Neural cell (in vitro differentiated cells): Measurements from ENCODE around the gene POGLUT2. TPM values are rescaled to one million over a fixed set of nuclear protein-coding genes. Genes with fewer than 3 reads are reported as not detected.

Experiments
- H2AFZ ChIP-seq: fragments of 200-600, 300-800 bp; sonication (generic), shearing (Covaris generic); 2 replicates; pipeline ENCODE4 v1.6.0; 2014; ENCODE audit warnings: low read depth, mild to moderate bottlenecking, antibody characterized with exemption, low read length, moderate library complexity
- H3F3A ChIP-seq: fragments of 200-600 bp; shearing (Covaris generic); 2 replicates; pipeline ENCODE4 v1.6.1; 2016; ENCODE audit warnings: mild to moderate bottlenecking, moderate library complexity, mixed read lengths, antibody characterized with exemption, low read length; ENCODE audit not compliant: insufficient read depth, poor library complexity, severe bottlenecking
- H3K27ac ChIP-seq: fragments of 200-600, 300-800 bp; sonication (generic), shearing (Covaris generic); 2 replicates; pipeline ENCODE4 v1.5.1; 2014; ENCODE audit warnings: mild to moderate bottlenecking, low read length, moderate library complexity
- H3K27me3 ChIP-seq: fragments of 300-800, 200-600 bp; sonication (generic), shearing (Covaris generic); 2 replicates; pipeline ENCODE4 v1.6.0; 2014; ENCODE audit warnings: mild to moderate bottlenecking, low read depth, low read length, moderate library complexity; ENCODE audit not compliant: insufficient read depth
- H3K36me3 ChIP-seq: fragments of 300-800, 200-600 bp; sonication (generic), shearing (Covaris generic); 2 replicates; pipeline ENCODE4 v1.5.1; 2014; ENCODE audit warnings: mild to moderate bottlenecking, antibody characterized with exemption, low read length, moderate library complexity; ENCODE audit not compliant: insufficient read depth
- H3K4me2 ChIP-seq: fragments of 300-800, 200-600 bp; sonication (generic), shearing (Covaris generic); 2 replicates; pipeline ENCODE4 v1.6.0; 2014; ENCODE audit warnings: mild to moderate bottlenecking, low read length
- H3K4me3 ChIP-seq: fragments of 300-800, 200-600 bp; sonication (generic), shearing (Covaris generic); 2 replicates; pipeline ENCODE4 v1.5.1; 2014; ENCODE audit warnings: mild to moderate bottlenecking, low read length, moderate library complexity
- H3K79me2 ChIP-seq: fragments of 200-600 bp; shearing (Covaris generic); replicated peaks from 2 replicates; pipeline ENCODE4 v1.6.0; 2014; ENCODE audit warnings: mild to moderate bottlenecking, low read length, moderate library complexity; ENCODE audit not compliant: insufficient read depth
- H3K9ac ChIP-seq: fragments of 300-800, 200-600 bp; sonication (generic), shearing (Covaris generic); 2 replicates; pipeline ENCODE4 v1.6.1; 2016; ENCODE audit warnings: mild to moderate bottlenecking, low read length, mixed read lengths
- H3K9me2 ChIP-seq: fragments of 200-600 bp; shearing (Covaris generic); 2 replicates; pipeline ENCODE4 v1.6.1; 2016; ENCODE audit warnings: mild to moderate bottlenecking, low read length, mixed read lengths; ENCODE audit not compliant: insufficient read depth
- H3K9me3 ChIP-seq: fragments of 200-600, 300-800 bp; sonication (generic), shearing (Covaris generic); 2 replicates; pipeline ENCODE4 v1.6.1; 2016; ENCODE audit warnings: mild to moderate bottlenecking, mixed run types, low read length, moderate library complexity, mixed read lengths
- H4K20me1 ChIP-seq: fragments of 200-600 bp; shearing (Covaris generic); 2 replicates; pipeline ENCODE4 v1.6.1; 2016; ENCODE audit warnings: mild to moderate bottlenecking, mixed run types; ENCODE audit not compliant: insufficient read depth
- CTCF ChIP-seq: fragments of 450-650 bp; IDR thresholded peaks from 2 replicates; pipeline ENCODE4 v1.5.1; 2014; ENCODE audit warnings: antibody characterized with exemption, mild to moderate bottlenecking, moderate library complexity; ENCODE audit not compliant: poor library complexity, severe bottlenecking
- EP300 ChIP-seq: fragments of 450-650 bp; conservative IDR thresholded peaks from 2 replicates; pipeline ENCODE4 v1.6.1; 2014; ENCODE audit warnings: antibody characterized with exemption, mild to moderate bottlenecking, moderate library complexity; ENCODE audit not compliant: poor library complexity, severe bottlenecking
- EZH2 ChIP-seq: fragments of 200-600, 300-800 bp; shearing (Covaris generic), sonication (generic); IDR thresholded peaks from 2 replicates; pipeline ENCODE4 v1.6.1; 2014; ENCODE audit warnings: antibody characterized with exemption, low read length, borderline replicate concordance, mild to moderate bottlenecking; ENCODE audit not compliant: insufficient read depth, poor library complexity, severe bottlenecking
- MXI1 ChIP-seq: fragments of 450-650 bp; conservative IDR thresholded peaks from 2 replicates; pipeline ENCODE4 v1.6.1; 2014; ENCODE audit warnings: antibody characterized with exemption, mild to moderate bottlenecking; ENCODE audit not compliant: poor library complexity, severe bottlenecking
- POLR2AphosphoS5 ChIP-seq: IDR thresholded peaks from 2 replicates; pipeline ENCODE4 v1.6.1; 2012
- RAD21 ChIP-seq: fragments of 450-650 bp; conservative IDR thresholded peaks from 2 replicates; pipeline ENCODE4 v1.6.1; 2014; ENCODE audit warnings: antibody characterized with exemption, mild to moderate bottlenecking, moderate library complexity
- SMC3 ChIP-seq: fragments of 450-650 bp; conservative IDR thresholded peaks from 2 replicates; pipeline ENCODE4 v1.6.1; 2014; ENCODE audit warnings: antibody characterized with exemption, mild to moderate bottlenecking, moderate library complexity; ENCODE audit not compliant: poor library complexity
- TAF1 ChIP-seq: IDR thresholded peaks from 2 replicates; pipeline ENCODE4 v1.6.1; 2012; ENCODE audit warnings: low read depth
- polyA plus RNA-seq: library from polyadenylated mRNA; depleted of rRNA; stranded (reverse); fragments of >200 nt; gene quantifications from 2 replicates; pipeline ENCODE4 v1.2.3, GENCODE V29; 2014
- TF ChIP-seq, protein P1 (sequence below): IDR thresholded peaks from 2 replicates; pipeline ENCODE4 v1.6.1; 2012; ENCODE audit warnings: borderline replicate concordance

Gene POGLUT2
- polyA plus RNA-seq, 1 donor from 2014 or later = 51.7 TPM

- no peak overlapping the region for H3K9ac ChIP-seq
- no peaks in the 10 kb centered on the region for H3F3A ChIP-seq
- no peak overlapping the region for H3K4me2 ChIP-seq
- H3K27ac ChIP-seq = no peak overlapping the region
- TF ChIP-seq POLR2AphosphoS5 (no peak), TAF1 (no peak), EP300 (no peak), CTCF (no peak), SMC3 (no peak), RAD21 (no peak), EZH2 (no peak), MXI1 (no peak)
- TF ChIP-seq, protein P1, sequence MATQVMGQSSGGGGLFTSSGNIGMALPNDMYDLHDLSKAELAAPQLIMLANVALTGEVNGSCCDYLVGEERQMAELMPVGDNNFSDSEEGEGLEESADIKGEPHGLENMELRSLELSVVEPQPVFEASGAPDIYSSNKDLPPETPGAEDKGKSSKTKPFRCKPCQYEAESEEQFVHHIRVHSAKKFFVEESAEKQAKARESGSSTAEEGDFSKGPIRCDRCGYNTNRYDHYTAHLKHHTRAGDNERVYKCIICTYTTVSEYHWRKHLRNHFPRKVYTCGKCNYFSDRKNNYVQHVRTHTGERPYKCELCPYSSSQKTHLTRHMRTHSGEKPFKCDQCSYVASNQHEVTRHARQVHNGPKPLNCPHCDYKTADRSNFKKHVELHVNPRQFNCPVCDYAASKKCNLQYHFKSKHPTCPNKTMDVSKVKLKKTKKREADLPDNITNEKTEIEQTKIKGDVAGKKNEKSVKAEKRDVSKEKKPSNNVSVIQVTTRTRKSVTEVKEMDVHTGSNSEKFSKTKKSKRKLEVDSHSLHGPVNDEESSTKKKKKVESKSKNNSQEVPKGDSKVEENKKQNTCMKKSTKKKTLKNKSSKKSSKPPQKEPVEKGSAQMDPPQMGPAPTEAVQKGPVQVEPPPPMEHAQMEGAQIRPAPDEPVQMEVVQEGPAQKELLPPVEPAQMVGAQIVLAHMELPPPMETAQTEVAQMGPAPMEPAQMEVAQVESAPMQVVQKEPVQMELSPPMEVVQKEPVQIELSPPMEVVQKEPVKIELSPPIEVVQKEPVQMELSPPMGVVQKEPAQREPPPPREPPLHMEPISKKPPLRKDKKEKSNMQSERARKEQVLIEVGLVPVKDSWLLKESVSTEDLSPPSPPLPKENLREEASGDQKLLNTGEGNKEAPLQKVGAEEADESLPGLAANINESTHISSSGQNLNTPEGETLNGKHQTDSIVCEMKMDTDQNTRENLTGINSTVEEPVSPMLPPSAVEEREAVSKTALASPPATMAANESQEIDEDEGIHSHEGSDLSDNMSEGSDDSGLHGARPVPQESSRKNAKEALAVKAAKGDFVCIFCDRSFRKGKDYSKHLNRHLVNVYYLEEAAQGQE = no peak
- no peaks in the 10 kb centered on the region for H3K9me3 ChIP-seq
- peaks cover 14% of the 10 kb centered on the region for H3K36me3 ChIP-seq
- H4K20me1 ChIP-seq = no peaks in the 10 kb centered on the region
- no peaks in the 10 kb centered on the region for H3K9me2 ChIP-seq
- no peaks in the 10 kb centered on the region for H3K27me3 ChIP-seq
- no peak overlapping the region for H3K4me3 ChIP-seq
- H2AFZ ChIP-seq = no peak overlapping the region
- no peaks in the 10 kb centered on the region for H3K79me2 ChIP-seq
Measured at GRCh38 chr13:102779436-102780159, 19.2 kb downstream of the POGLUT2 start.

DNA sequence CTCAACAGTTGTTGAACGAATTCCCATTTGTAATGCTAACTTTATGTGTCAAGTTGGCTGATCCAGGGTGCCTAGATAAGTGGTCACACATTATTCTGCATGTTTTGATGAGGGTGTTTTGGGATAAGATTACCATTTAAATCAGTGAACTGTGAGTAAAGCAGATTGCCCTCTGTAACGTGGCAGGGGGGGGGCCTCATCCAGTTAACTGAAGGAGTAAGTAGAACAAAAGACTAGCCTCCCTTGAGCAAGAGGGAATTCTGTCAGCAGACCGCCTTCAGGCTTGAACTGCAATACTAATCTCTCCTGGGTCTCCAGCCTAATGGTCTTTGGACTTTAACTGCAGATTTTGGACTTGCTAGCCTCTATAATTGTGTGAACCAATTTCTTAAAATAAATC lies 21.0 kb downstream of the POGLUT2 start:
- Histone ChIP-seq H3K4me3 (no peak overlapping the region), H3K79me2 (no peaks in the 10 kb centered on the region), H3K36me3 (peaks cover 7% of the 10 kb centered on the region), H3K27ac (no peak overlapping the region), H3K9me2 (no peaks in the 10 kb centered on the region), H2AFZ (no peak overlapping the region), H3K9me3 (no peaks in the 10 kb centered on the region), H3F3A (no peaks in the 10 kb centered on the region), H4K20me1 (no peaks in the 10 kb centered on the region), H3K27me3 (no peaks in the 10 kb centered on the region), H3K4me2 (no peak overlapping the region), H3K9ac (no peak overlapping the region)
- TF ChIP-seq CTCF (no peak), TAF1 (no peak), POLR2AphosphoS5 (no peak), MXI1 (no peak), EZH2 (no peak), RAD21 (no peak)
- TF ChIP-seq, protein P1 = no peak
